ENCODE measurements around the gene HERC5. TPM values are rescaled to one million over a fixed set of nuclear protein-coding genes. Genes with fewer than 3 reads are reported as not detected.

The HERC5 gene
- total RNA-seq, result 0.32 TPM

- Histone ChIP-seq H3K4me1 (peaks cover 3 to 12% of the 10 kb centered on the region in 2 donors), H3K27ac (peak within 1 kb of the TSS; percentile 83 to 98), H3K9me3 (no peaks in the 10 kb centered on the region), H3K27me3 (no peaks in the 10 kb centered on the region), H3K36me3 (no peaks in the 10 kb centered on the region), H3K4me3 (peak within 1 kb of the TSS; percentile 68 to 99)
- TF ChIP-seq, protein P1, sequence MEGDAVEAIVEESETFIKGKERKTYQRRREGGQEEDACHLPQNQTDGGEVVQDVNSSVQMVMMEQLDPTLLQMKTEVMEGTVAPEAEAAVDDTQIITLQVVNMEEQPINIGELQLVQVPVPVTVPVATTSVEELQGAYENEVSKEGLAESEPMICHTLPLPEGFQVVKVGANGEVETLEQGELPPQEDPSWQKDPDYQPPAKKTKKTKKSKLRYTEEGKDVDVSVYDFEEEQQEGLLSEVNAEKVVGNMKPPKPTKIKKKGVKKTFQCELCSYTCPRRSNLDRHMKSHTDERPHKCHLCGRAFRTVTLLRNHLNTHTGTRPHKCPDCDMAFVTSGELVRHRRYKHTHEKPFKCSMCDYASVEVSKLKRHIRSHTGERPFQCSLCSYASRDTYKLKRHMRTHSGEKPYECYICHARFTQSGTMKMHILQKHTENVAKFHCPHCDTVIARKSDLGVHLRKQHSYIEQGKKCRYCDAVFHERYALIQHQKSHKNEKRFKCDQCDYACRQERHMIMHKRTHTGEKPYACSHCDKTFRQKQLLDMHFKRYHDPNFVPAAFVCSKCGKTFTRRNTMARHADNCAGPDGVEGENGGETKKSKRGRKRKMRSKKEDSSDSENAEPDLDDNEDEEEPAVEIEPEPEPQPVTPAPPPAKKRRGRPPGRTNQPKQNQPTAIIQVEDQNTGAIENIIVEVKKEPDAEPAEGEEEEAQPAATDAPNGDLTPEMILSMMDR (IDR thresholded peaks at IDR 0.05), result peak; percentile 54 to 76 (median 72)
- intact Hi-C loops (cut with DNase I), result loop anchor here (1.0 to 10.0 kb wide), 7 partner anchors 66 to 1522 kb away; partner anchors contain the start of genes AFF1, HERC3, HERC6 and PPM1K
- peak; percentile 83 to 97 for DNase-seq (ENCODE audit: low spot score in 2 of 2)
These were observed at the start of gene HERC5 for GRCh38 chr4:88456670-88457306. Gene HERC5, plus strand, starts transcription at chr4:88457119. Its CDS starts 151 bp downstream, at chr4:88457270.

- TF ChIP-seq, protein P1 (IDR thresholded peaks at IDR 0.05), result no peak
- intact Hi-C loops (cut with DNase I), result no loop called here
- H3K9me3 ChIP-seq, result no peaks in the 10 kb centered on the region
- H3K4me3 ChIP-seq, result no peak overlapping the region
- H3K27me3 ChIP-seq, result no peaks in the 10 kb centered on the region
- no peak for DNase-seq (ENCODE audit: low spot score in 2 of 2)
- no peak overlapping the region for H3K27ac ChIP-seq
- peaks cover 0 to 5% of the 10 kb centered on the region in 2 donors for H3K36me3 ChIP-seq
- H3K4me1 ChIP-seq, result no peaks in the 10 kb centered on the region
These were observed 47.7 kb upstream of the HERC5 start for GRCh38 chr4:88409206-88409605.

GRCh38 chr4:88409789-88410188, 47.1 kb upstream of the HERC5 start:
- peaks cover 0 to 5% of the 10 kb centered on the region in 2 donors for H3K36me3 ChIP-seq
- no peak overlapping the region for H3K4me3 ChIP-seq
- no peak for DNase-seq (ENCODE audit: low spot score in 2 of 2)
- no peaks in the 10 kb centered on the region for H3K4me1 ChIP-seq
- no peaks in the 10 kb centered on the region for H3K9me3 ChIP-seq
- TF ChIP-seq, protein P1 (IDR thresholded peaks at IDR 0.05), result no peak
- H3K27ac ChIP-seq, result no peak overlapping the region
- intact Hi-C loops (cut with DNase I), result no loop called here
- no peaks in the 10 kb centered on the region for H3K27me3 ChIP-seq

DNA sequence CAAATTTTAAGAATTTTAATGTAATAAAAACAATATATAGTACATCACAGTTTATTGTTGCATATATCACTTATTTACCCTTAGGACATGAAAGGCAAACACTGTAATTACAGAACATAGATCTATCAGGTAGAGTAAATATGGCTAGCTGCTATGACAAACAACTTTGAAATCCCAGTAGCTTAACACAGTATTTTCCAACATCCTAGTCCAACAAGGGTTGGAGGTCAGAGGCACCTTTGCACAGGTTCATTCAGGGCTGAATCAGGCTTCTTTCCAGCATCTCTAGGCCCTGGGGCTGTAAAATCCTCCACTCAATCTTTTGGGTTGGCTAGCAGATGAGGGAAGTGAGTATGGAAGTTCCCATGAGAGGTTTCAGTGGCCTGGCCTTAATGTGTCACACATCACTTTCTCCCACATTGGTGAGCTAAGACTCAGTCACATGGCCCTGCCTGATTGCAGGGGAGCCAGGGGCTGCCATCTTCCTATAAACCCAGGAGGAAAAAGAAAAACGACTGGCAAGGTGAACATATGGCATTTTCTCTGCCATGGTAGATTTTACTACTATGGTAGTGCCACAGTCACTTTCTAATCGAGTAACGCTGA, 45.3 kb upstream of the HERC5 start:
- Histone ChIP-seq H3K4me3 (no peak overlapping the region), H3K27me3 (no peaks in the 10 kb centered on the region), H3K9me3 (no peaks in the 10 kb centered on the region), H3K36me3 (peaks cover 0 to 3% of the 10 kb centered on the region in 2 donors), H3K4me1 (no peaks in the 10 kb centered on the region), H3K27ac (no peak overlapping the region)
- intact Hi-C loops (cut with DNase I), result no loop called here
- DNase-seq (ENCODE audit: low spot score in 2 of 2), result no peak
- TF ChIP-seq, protein P1 (IDR thresholded peaks at IDR 0.05), result no peak

DNA sequence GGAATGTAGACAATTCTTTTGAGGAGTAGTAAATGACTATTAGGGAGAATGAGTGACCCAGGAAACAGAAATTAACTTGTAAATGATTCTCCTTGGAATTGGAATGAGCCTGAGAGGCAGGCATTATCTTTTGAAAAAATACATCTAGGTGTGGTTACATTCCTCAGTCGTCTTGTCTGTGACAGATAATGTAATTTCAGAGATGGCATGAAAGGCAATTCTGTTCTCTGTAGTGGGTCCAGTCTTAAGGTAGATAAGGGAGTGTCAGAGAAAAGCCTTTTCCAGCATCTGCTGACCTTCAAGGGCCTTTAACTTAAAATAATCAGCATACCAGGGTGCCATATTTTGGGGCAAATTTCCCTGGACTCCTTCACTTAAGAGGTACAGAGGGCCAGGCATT, 43.1 kb upstream of the HERC5 start:
- intact Hi-C loops (cut with DNase I), result no loop called here
- Histone ChIP-seq H3K36me3 (peaks cover 0 to 3% of the 10 kb centered on the region in 2 donors), H3K4me3 (no peak overlapping the region), H3K27me3 (no peaks in the 10 kb centered on the region), H3K27ac (no peak overlapping the region), H3K9me3 (no peaks in the 10 kb centered on the region), H3K4me1 (no peaks in the 10 kb centered on the region)
- TF ChIP-seq, protein P1 (IDR thresholded peaks at IDR 0.05), result no peak
- DNase-seq (ENCODE audit: low spot score in 2 of 2), result no peak

All from ascending aorta (tissue), 2 donors.